Keratinocyte (primary cell): ENCODE results near the gene DOCK11. TPM values are rescaled to one million over a fixed set of nuclear protein-coding genes. Genes with fewer than 3 reads are reported as not detected.

Experiments used
- DNase-seq: peaks from one replicate; pipeline ENCODE4 v3.0.0-alpha.2; 2011; ENCODE audit warnings: low read depth, missing footprints, low spot score
- FAIRE-seq: peaks from 2 replicates; lab custom pipeline; 2011; peaks lifted over from hg19 to GRCh38; lab: Jason Lieb, UNC
- H2AFZ ChIP-seq: 2 replicates; pipeline ENCODE4 v1.6.0; 2012; ENCODE audit warnings: low read length, control low read depth, inconsistent platforms; ENCODE audit not compliant: control insufficient read depth
- H3K27ac ChIP-seq: 2 replicates; pipeline ENCODE4 v1.5.1; 2011; ENCODE audit warnings: low read length; ENCODE audit not compliant: control insufficient read depth, insufficient read depth
- H3K27me3 ChIP-seq: 3 replicates; pipeline ENCODE4 v1.6.0; 2011; ENCODE audit warnings: low read length; ENCODE audit not compliant: control insufficient read depth, insufficient read depth; ENCODE audit errors: extremely low read depth
- H3K36me3 ChIP-seq, 2 experiments: 2 replicates in 1 of 2; 3 replicates in 1 of 2; pipeline ENCODE4 v1.5.1; 2011; ENCODE audit warnings: low read length in 2 of 2, mild to moderate bottlenecking in 1 of 2; ENCODE audit not compliant: control insufficient read depth in 2 of 2, insufficient read depth in 2 of 2; ENCODE audit errors: extremely low read depth in 1 of 2
- H3K4me1 ChIP-seq: 3 replicates; pipeline ENCODE4 v1.5.1; 2011; ENCODE audit warnings: low read length; ENCODE audit not compliant: control insufficient read depth, insufficient read depth; ENCODE audit errors: extremely low read depth
- H3K4me2 ChIP-seq: 3 replicates; pipeline ENCODE4 v1.6.0; 2011; ENCODE audit warnings: low read depth, low read length; ENCODE audit not compliant: control insufficient read depth, insufficient read depth; ENCODE audit errors: extremely low read depth
- H3K4me3 ChIP-seq, 3 experiments: fragments of 200-600 bp in 1 of 3; sonication (generic) in 1 of 3; 2 replicates in 2 of 3; 3 replicates in 1 of 3; pipeline ENCODE4 v1.5.1; 2011 to 2016; ENCODE audit warnings: low read length in 3 of 3, mild to moderate bottlenecking in 3 of 3, control low read depth in 2 of 3, inconsistent platforms in 1 of 3, low read depth in 1 of 3, mixed read lengths in 1 of 3, mixed run types in 1 of 3, moderate library complexity in 1 of 3; ENCODE audit not compliant: control insufficient read depth in 2 of 3, insufficient read depth in 2 of 3; ENCODE audit errors: extremely low read depth in 1 of 3
- H3K79me2 ChIP-seq: 2 replicates; pipeline ENCODE4 v1.6.0; 2012; ENCODE audit warnings: low read length; ENCODE audit not compliant: control insufficient read depth, insufficient read depth
- H3K9ac ChIP-seq: 3 replicates; pipeline ENCODE4 v1.6.0; 2011; ENCODE audit warnings: low read length; ENCODE audit not compliant: control insufficient read depth, insufficient read depth; ENCODE audit errors: extremely low read depth
- H3K9me1 ChIP-seq: 3 replicates; pipeline ENCODE4 v1.6.0; 2011; ENCODE audit warnings: low read length; ENCODE audit not compliant: control insufficient read depth, insufficient read depth; ENCODE audit errors: extremely low read depth
- H3K9me3 ChIP-seq: 2 replicates; pipeline ENCODE4 v1.5.1; 2012; ENCODE audit warnings: low read depth, low read length; ENCODE audit not compliant: control insufficient read depth
- H4K20me1 ChIP-seq: 3 replicates; pipeline ENCODE4 v1.6.0; 2011; ENCODE audit warnings: low read length; ENCODE audit not compliant: control insufficient read depth, insufficient read depth; ENCODE audit errors: extremely low read depth
- CTCF ChIP-seq, 3 experiments: IDR thresholded peaks in 1 of 3; conservative IDR thresholded peaks in 1 of 3; optimal IDR thresholded peaks in 1 of 3; 2 replicates in 2 of 3; 3 replicates in 1 of 3; pipeline versions ENCODE3 to v1.5.1; 2011; ENCODE audit warnings: low read length in 3 of 3, mild to moderate bottlenecking in 3 of 3, moderate library complexity in 2 of 3, control low read depth in 1 of 3, inconsistent platforms in 1 of 3; ENCODE audit not compliant: insufficient read depth in 2 of 3; ENCODE audit errors: extremely low read depth in 1 of 3
- EZH2 ChIP-seq: IDR thresholded peaks from one replicate; pipeline ENCODE4 v1.6.1; 2012; ENCODE audit warnings: inconsistent platforms, mild to moderate bottlenecking, low read length, moderate library complexity
- dilution Hi-C: fragments of 300-500 bp; cut with MboI; formaldehyde crosslinking; loops from one replicate; pipeline ENCODE4 v1.7.0; 2020; ENCODE audit warnings: low sequenced_read_pairs; ENCODE audit not compliant: extremely low pct_ligation_motif_present
- polyA plus RNA-seq, 5 experiments: library from polyadenylated mRNA; depleted of rRNA in 3 of 5; stranded (reverse) in 3 of 5; stranded (forward) in 1 of 5; unstranded in 1 of 5; fragments of >200 nt; gene quantifications; 1 replicate in 1 of 5; 2 replicates in 3 of 5; 3 replicates in 1 of 5; pipeline versions ENCODE4 v1.2.1 to v1.2.3, GENCODE V29; 2011 to 2012; ENCODE audit warnings: missing spikeins in 2 of 5, low read depth in 1 of 5, low replicate concordance in 1 of 5

The DOCK11 gene
- polyA plus RNA-seq, 1 donor (not counting 4 experiments of a cell fraction or from before 2014, with no cell fraction given) = 4.6 TPM

- no peak overlapping the region for H3K4me3 ChIP-seq
- FAIRE-seq (no peak), DNase-seq (no peak)
- H3K9me1 ChIP-seq = no peaks in the 10 kb centered on the region
- H4K20me1 ChIP-seq = no peaks in the 10 kb centered on the region
- no peak overlapping the region for H3K9ac ChIP-seq
- no peaks in the 10 kb centered on the region for H3K4me1 ChIP-seq
- no peaks in the 10 kb centered on the region for H3K9me3 ChIP-seq
- H2AFZ ChIP-seq = no peak overlapping the region
- H3K27me3 ChIP-seq = no peaks in the 10 kb centered on the region
- dilution Hi-C loops = no loop called here
- TF ChIP-seq CTCF (optimal IDR thresholded peaks at IDR 0.05 in 1 of 3, IDR thresholded peaks at IDR 0.05 in 1 of 3, conservative IDR thresholded peaks at IDR 0.05 in 1 of 3; ENCODE audit: extremely low read depth in 1 of 3, insufficient read depth in 2 of 3, low read length in 3 of 3) (no peak), EZH2 (no peak)
- no peak overlapping the region for H3K27ac ChIP-seq
- no peak overlapping the region for H3K4me2 ChIP-seq
- H3K36me3 ChIP-seq = no peaks in the 10 kb centered on the region
- no peaks in the 10 kb centered on the region for H3K79me2 ChIP-seq
These were observed 119.5 kb downstream of the DOCK11 start for GRCh38 chrX:118615141-118615540.

- no peak overlapping the region for H3K27ac ChIP-seq
- H3K79me2 ChIP-seq = no peaks in the 10 kb centered on the region
- H3K4me3 ChIP-seq = no peak overlapping the region
- H3K4me2 ChIP-seq = no peak overlapping the region
- H3K9me1 ChIP-seq = no peaks in the 10 kb centered on the region
- no peak overlapping the region for H3K9ac ChIP-seq
- H3K36me3 ChIP-seq = no peaks in the 10 kb centered on the region
- no peaks in the 10 kb centered on the region for H3K27me3 ChIP-seq
- no peaks in the 10 kb centered on the region for H3K9me3 ChIP-seq
- H3K4me1 ChIP-seq = no peaks in the 10 kb centered on the region
- FAIRE-seq (no peak), DNase-seq (no peak)
- H2AFZ ChIP-seq = no peak overlapping the region
- TF ChIP-seq CTCF (optimal IDR thresholded peaks at IDR 0.05 in 1 of 3, IDR thresholded peaks at IDR 0.05 in 1 of 3, conservative IDR thresholded peaks at IDR 0.05 in 1 of 3; ENCODE audit: extremely low read depth in 1 of 3, insufficient read depth in 2 of 3, low read length in 3 of 3) (no peak), EZH2 (no peak)
- no peaks in the 10 kb centered on the region for H4K20me1 ChIP-seq
- dilution Hi-C loops = no loop called here
These were observed 125.6 kb downstream of the DOCK11 start for GRCh38 chrX:118621081-118621759.
